BE2C (cell line): ENCODE results near the gene SPRYD4.

Experiments used
- DNase-seq: peaks from one replicate; pipeline ENCODE4 v3.0.0-alpha.2; 2020
- H3K27me3 ChIP-seq: fragments of 250-450 bp; sonication (Bioruptor Pico); 2 replicates; pipeline ENCODE4 v1.5.1; 2020; ENCODE audit warnings: mild to moderate bottlenecking
- H3K36me3 ChIP-seq: fragments of 250-450 bp; sonication (Bioruptor Pico); 2 replicates; pipeline ENCODE4 v1.5.1; 2020; ENCODE audit warnings: mild to moderate bottlenecking
- H3K4me1 ChIP-seq: fragments of 250-450 bp; sonication (Bioruptor Pico); 2 replicates; pipeline ENCODE4 v1.5.1; 2020
- H3K4me3 ChIP-seq: 2 replicates; pipeline ENCODE4 v1.5.1; 2011; ENCODE audit warnings: low read depth, low read length
- H3K9me3 ChIP-seq: fragments of 250-450 bp; sonication (Bioruptor Pico); 2 replicates; pipeline ENCODE4 v1.5.1; 2020
- TF ChIP-seq, protein P1 (sequence below): IDR thresholded peaks from 2 replicates; pipeline ENCODE4 v1.5.1; 2012; ENCODE audit warnings: mild to moderate bottlenecking, low read depth, low read length

The SPRYD4 gene

DNA sequence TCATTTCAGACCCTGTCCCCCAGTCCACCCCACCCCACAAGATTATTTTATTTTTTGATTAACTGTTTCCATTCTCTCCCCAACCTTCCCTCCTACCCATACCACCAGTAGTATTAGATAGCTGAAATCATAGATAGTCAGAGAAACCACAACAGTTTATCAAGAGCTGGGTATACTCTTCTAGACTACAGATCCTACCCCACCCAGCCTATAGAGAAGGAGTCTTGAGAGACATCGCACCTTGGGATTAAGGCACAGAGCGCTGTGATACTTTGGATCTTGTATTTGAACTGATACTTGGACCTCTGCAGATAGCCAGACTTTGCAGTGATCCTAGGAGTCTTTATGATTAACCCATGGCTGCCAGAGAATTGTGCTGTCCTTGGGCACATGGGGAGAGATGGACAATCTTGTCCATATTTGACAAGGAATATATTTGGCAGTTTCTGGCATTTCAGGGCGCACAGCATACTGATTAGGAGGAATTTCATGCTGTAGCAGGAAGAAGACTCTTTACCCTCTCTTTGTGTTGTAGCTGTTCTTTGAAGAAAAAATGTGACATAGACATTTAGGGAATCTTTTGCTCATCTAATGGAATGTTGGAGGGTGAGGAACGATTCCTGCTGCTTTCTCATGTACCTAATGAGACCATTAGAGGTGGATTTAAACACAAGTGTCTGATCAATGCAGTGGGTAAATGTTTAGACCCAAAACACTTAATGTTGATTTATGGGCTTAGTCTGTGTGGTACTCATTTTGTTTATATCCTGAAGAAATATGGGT, 54.2 kb downstream of the SPRYD4 start:
- Histone ChIP-seq H3K9me3 (no peaks in the 10 kb centered on the region), H3K4me1 (no peaks in the 10 kb centered on the region), H3K27me3 (no peaks in the 10 kb centered on the region), H3K4me3 (peak overlapping the region; percentile 67), H3K36me3 (no peaks in the 10 kb centered on the region; the same call in 1 of the 2 replicates)
- TF ChIP-seq, protein P1, sequence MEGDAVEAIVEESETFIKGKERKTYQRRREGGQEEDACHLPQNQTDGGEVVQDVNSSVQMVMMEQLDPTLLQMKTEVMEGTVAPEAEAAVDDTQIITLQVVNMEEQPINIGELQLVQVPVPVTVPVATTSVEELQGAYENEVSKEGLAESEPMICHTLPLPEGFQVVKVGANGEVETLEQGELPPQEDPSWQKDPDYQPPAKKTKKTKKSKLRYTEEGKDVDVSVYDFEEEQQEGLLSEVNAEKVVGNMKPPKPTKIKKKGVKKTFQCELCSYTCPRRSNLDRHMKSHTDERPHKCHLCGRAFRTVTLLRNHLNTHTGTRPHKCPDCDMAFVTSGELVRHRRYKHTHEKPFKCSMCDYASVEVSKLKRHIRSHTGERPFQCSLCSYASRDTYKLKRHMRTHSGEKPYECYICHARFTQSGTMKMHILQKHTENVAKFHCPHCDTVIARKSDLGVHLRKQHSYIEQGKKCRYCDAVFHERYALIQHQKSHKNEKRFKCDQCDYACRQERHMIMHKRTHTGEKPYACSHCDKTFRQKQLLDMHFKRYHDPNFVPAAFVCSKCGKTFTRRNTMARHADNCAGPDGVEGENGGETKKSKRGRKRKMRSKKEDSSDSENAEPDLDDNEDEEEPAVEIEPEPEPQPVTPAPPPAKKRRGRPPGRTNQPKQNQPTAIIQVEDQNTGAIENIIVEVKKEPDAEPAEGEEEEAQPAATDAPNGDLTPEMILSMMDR = no peak
- no peak for DNase-seq

DNA sequence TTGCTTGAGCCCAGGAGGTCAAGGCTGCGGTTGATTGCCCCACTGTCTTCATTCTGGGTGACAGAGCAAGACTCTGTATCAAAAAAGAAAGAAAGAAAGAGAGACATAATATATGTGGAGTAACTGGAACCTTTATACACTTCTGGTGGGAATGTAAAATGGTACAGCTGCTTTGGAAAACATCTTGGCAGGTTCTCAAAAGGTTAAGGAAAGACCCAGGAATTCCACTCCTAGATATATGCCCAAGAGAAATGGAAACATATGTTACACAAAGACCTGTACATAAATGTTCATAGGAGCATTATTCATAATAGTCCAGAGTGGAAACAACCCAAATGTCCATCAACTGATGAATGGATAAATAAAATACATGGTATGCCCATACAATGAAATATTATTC, 60.5 kb downstream of the SPRYD4 start:
- Histone ChIP-seq H3K36me3 (no peaks in the 10 kb centered on the region; the same call in 1 of the 2 replicates), H3K9me3 (no peaks in the 10 kb centered on the region), H3K4me1 (no peaks in the 10 kb centered on the region), H3K4me3 (no peak overlapping the region), H3K27me3 (no peaks in the 10 kb centered on the region)
- DNase-seq = no peak
- TF ChIP-seq, protein P1 = no peak
